HepG2 (cell line): ENCODE data around the gene KLRG1. TPM values are rescaled to one million over a fixed set of nuclear protein-coding genes. Genes with fewer than 3 reads are reported as not detected.

Source experiments
- ARID2 ChIP-seq: sonication (generic); formaldehyde crosslinking; IDR thresholded peaks from 2 replicates; pipeline ENCODE4 v1.8.1; 2022; ENCODE audit warnings: mild to moderate bottlenecking, missing genetic modification reagents, borderline replicate concordance
- CHCHD3 ChIP-seq: sonication (generic); formaldehyde crosslinking; IDR thresholded peaks from 2 replicates; pipeline ENCODE4 v1.8.0; 2022; ENCODE audit warnings: mild to moderate bottlenecking, missing genetic modification reagents, moderate library complexity
- FOXP1 ChIP-seq, 2 experiments: fragments of 450-650 bp in 1 of 2; IDR thresholded peaks; 2 replicates each; pipeline ENCODE4 v1.6.1; 2017 to 2018; ENCODE audit warnings: antibody characterized with exemption in 1 of 2
- JUND ChIP-seq: sonication (generic); formaldehyde crosslinking; IDR thresholded peaks from 2 replicates; pipeline ENCODE4 v1.8.0; 2022; ENCODE audit warnings: mild to moderate bottlenecking, missing genetic modification reagents
- MTF2 ChIP-seq: sonication (generic); formaldehyde crosslinking; IDR thresholded peaks from 2 replicates; pipeline ENCODE4 v1.5.0; 2020; ENCODE audit warnings: missing genetic modification reagents, borderline replicate concordance
- PCBP1 ChIP-seq: fragments of 200-400 bp; formaldehyde crosslinking; IDR thresholded peaks from 2 replicates; pipeline ENCODE4 v1.6.1; 2017; ENCODE audit warnings: mild to moderate bottlenecking, low read depth, low read length, borderline replicate concordance
- SIN3A ChIP-seq: IDR thresholded peaks from 2 replicates; pipeline ENCODE4 v1.6.1; 2011; ENCODE audit warnings: low read depth, mild to moderate bottlenecking, control low read depth, low read length, borderline replicate concordance
- ZNF350 ChIP-seq: sonication (generic); formaldehyde crosslinking; IDR thresholded peaks from 2 replicates; pipeline ENCODE4 v1.4.0; 2020; ENCODE audit warnings: mild to moderate bottlenecking, low read depth, missing genetic modification reagents, borderline replicate concordance
- polyA plus RNA-seq, 8 experiments: library from polyadenylated mRNA; depleted of rRNA in 3 of 8; stranded (reverse) in 7 of 8; unstranded in 1 of 8; fragments of >200 nt; fragmentation: Illumina TruSeq in 4 of 8; extraction: Trizol in 4 of 8; gene quantifications; 2 replicates each; pipeline versions ENCODE4 v1.2.1 to v1.2.3, GENCODE V29; 2011 to 2016; ENCODE audit warnings: low read depth in 4 of 8, missing spikeins in 1 of 8, mixed read lengths in 1 of 8; ENCODE audit not compliant: insufficient read depth in 1 of 8
- total RNA-seq, 5 experiments: library from RNA; depleted of rRNA; stranded (reverse); fragments of >200 nt; fragmentation: Illumina TruSeq; extraction: Trizol; gene quantifications; 2 replicates each; pipeline ENCODE4 v1.2.3, GENCODE V29; 2016; ENCODE audit warnings: low read depth in 1 of 5
- TF ChIP-seq, protein P1 (sequence below), 2 experiments: fragments of 450-650 bp in 1 of 2; sonication (generic) in 1 of 2; formaldehyde crosslinking in 1 of 2; IDR thresholded peaks; 2 replicates each; pipeline versions ENCODE4 v1.6.1 to v1.8.0; 2016 to 2022; ENCODE audit warnings: antibody characterized with exemption in 1 of 2, mild to moderate bottlenecking in 1 of 2, missing genetic modification reagents in 1 of 2
- TF ChIP-seq, protein P2 (sequence below): sonication (generic); formaldehyde crosslinking; IDR thresholded peaks from 2 replicates; pipeline ENCODE4 v1.8.1; 2023; ENCODE audit warnings: mild to moderate bottlenecking, missing genetic modification reagents, borderline replicate concordance
- TF ChIP-seq, protein P3 (sequence below): sonication (generic); formaldehyde crosslinking; conservative IDR thresholded peaks from 2 replicates; pipeline ENCODE4 v1.8.0; 2022; ENCODE audit warnings: low read depth, missing genetic modification reagents
- TF ChIP-seq, protein P4 (sequence below), 2 experiments: sonication (generic) in 1 of 2; formaldehyde crosslinking in 1 of 2; IDR thresholded peaks; 2 replicates each; pipeline versions ENCODE4 v1.4.0 to v1.6.1; 2016 to 2020; ENCODE audit warnings: borderline replicate concordance in 1 of 2, low read depth in 1 of 2, mild to moderate bottlenecking in 1 of 2, missing genetic modification reagents in 1 of 2

The KLRG1 gene
- total and polyA plus RNA-seq, 2 of the 13 experiments (the other 11 are each of a cell fraction or from before 2014, with no cell fraction given), result 1.2 to 1.7 TPM

- TF ChIP-seq, protein P1, sequence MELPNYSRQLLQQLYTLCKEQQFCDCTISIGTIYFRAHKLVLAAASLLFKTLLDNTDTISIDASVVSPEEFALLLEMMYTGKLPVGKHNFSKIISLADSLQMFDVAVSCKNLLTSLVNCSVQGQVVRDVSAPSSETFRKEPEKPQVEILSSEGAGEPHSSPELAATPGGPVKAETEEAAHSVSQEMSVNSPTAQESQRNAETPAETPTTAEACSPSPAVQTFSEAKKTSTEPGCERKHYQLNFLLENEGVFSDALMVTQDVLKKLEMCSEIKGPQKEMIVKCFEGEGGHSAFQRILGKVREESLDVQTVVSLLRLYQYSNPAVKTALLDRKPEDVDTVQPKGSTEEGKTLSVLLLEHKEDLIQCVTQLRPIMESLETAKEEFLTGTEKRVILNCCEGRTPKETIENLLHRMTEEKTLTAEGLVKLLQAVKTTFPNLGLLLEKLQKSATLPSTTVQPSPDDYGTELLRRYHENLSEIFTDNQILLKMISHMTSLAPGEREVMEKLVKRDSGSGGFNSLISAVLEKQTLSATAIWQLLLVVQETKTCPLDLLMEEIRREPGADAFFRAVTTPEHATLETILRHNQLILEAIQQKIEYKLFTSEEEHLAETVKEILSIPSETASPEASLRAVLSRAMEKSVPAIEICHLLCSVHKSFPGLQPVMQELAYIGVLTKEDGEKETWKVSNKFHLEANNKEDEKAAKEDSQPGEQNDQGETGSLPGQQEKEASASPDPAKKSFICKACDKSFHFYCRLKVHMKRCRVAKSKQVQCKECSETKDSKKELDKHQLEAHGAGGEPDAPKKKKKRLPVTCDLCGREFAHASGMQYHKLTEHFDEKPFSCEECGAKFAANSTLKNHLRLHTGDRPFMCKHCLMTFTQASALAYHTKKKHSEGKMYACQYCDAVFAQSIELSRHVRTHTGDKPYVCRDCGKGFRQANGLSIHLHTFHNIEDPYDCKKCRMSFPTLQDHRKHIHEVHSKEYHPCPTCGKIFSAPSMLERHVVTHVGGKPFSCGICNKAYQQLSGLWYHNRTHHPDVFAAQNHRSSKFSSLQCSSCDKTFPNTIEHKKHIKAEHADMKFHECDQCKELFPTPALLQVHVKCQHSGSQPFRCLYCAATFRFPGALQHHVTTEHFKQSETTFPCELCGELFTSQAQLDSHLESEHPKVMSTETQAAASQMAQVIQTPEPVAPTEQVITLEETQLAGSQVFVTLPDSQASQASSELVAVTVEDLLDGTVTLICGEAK (IDR thresholded peaks at IDR 0.05), result no peak
- TF ChIP-seq, protein P1 (CRISPR knock-in tag; IDR thresholded peaks at IDR 0.05), result no peak
- no peak for TF ChIP-seq CHCHD3 (CRISPR knock-in tag)
- TF ChIP-seq ZNF350 (CRISPR knock-in tag), result no peak
- no peak for TF ChIP-seq ARID2 (CRISPR knock-in tag)
- TF ChIP-seq, protein P2, sequence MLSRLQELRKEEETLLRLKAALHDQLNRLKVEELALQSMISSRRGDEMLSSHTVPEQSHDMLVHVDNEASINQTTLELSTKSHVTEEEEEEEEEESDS, result no peak
- TF ChIP-seq, protein P3, sequence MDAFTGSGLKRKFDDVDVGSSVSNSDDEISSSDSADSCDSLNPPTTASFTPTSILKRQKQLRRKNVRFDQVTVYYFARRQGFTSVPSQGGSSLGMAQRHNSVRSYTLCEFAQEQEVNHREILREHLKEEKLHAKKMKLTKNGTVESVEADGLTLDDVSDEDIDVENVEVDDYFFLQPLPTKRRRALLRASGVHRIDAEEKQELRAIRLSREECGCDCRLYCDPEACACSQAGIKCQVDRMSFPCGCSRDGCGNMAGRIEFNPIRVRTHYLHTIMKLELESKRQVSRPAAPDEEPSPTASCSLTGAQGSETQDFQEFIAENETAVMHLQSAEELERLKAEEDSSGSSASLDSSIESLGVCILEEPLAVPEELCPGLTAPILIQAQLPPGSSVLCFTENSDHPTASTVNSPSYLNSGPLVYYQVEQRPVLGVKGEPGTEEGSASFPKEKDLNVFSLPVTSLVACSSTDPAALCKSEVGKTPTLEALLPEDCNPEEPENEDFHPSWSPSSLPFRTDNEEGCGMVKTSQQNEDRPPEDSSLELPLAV (CRISPR knock-in tag), result no peak
- no peak for TF ChIP-seq PCBP1
- no peak for TF ChIP-seq MTF2
- no peak for TF ChIP-seq JUND (CRISPR knock-in tag)
- TF ChIP-seq, protein P4, sequence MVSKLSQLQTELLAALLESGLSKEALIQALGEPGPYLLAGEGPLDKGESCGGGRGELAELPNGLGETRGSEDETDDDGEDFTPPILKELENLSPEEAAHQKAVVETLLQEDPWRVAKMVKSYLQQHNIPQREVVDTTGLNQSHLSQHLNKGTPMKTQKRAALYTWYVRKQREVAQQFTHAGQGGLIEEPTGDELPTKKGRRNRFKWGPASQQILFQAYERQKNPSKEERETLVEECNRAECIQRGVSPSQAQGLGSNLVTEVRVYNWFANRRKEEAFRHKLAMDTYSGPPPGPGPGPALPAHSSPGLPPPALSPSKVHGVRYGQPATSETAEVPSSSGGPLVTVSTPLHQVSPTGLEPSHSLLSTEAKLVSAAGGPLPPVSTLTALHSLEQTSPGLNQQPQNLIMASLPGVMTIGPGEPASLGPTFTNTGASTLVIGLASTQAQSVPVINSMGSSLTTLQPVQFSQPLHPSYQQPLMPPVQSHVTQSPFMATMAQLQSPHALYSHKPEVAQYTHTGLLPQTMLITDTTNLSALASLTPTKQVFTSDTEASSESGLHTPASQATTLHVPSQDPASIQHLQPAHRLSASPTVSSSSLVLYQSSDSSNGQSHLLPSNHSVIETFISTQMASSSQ (IDR thresholded peaks at IDR 0.05; ENCODE audit: low read depth), result no peak
- TF ChIP-seq, protein P4 (CRISPR knock-in tag; IDR thresholded peaks at IDR 0.05; ENCODE audit: borderline replicate concordance), result no peak
- no peak for TF ChIP-seq FOXP1 (IDR thresholded peaks at IDR 0.05)
- peak; percentile 30; the same call in 1 of the 2 replicates for TF ChIP-seq FOXP1 (CRISPR knock-in tag; IDR thresholded peaks at IDR 0.05)
- no peak for TF ChIP-seq SIN3A
Observed at GRCh38 chr12:8970432-8970831, 18.9 kb upstream of the KLRG1 start (continued).
